ENCODE measurements around the gene PC.

The PC gene

DNA sequence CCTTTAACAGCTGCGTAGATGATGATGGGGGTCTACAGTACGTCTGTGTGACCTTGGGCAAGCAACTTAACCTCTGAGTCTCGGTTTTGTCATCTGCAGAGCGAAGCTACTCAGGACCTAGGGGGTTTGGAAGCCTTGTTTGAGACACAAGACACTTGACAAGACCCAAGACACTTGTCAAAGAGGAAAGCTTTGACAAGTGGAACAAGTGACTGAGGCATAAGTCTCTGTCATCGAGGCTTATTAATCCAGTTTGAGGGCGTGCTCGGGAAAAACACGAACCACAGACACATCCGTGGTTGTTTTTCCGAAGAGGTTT is 732 bp upstream of the PC start:
- DNase-seq (ENCODE audit: insufficient read length, low spot score) (no peak), FAIRE-seq (no peak)

DNA sequence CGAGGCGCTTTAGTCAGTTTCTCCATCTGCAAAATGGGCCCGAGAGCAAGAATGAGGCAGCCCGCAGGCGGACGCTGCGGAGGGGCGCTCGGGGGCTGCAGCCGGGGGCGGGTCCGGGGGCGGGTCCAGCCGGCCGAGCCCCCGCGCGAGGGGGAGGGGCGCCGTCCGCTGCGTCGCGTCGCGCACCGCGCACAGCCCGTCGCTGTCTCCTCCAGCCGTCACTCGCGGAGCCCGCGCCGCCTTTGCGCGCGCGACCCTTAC is 282 bp downstream of the PC start:
- FAIRE-seq (no peak), DNase-seq (ENCODE audit: insufficient read length, low spot score) (no peak)

DNA sequence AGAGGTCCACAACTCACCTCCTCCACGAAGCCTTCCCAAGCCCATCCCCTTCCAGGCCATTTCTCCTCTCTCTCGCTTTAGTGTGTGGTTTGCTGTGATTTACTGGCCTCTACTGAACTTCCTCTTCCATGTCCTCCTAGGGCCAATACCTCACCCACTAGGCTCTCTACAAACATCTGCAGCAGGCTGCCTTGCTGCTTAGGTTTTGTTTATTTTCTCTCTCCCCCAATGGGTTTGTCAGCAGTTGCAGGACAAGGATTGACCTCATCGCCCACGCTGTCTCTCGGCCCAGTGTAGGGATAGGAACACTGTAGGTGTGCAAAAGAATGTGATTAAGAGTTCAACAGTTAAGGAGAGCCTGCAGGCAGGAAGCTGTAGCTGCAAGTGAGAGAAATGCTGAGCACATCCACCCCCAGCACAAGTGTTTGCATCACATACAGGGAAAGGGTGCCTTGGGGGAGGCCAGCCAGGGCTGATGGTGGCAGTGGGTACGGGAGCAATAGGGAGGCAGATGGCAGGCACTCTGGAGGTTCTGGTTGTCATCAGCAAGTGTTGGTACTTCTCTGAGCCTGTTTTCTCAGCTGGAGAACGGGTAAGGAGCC is 1.4 kb downstream of the PC start:
- FAIRE-seq: no peak
- DNase-seq (ENCODE audit: insufficient read length, low spot score): no peak

DNA sequence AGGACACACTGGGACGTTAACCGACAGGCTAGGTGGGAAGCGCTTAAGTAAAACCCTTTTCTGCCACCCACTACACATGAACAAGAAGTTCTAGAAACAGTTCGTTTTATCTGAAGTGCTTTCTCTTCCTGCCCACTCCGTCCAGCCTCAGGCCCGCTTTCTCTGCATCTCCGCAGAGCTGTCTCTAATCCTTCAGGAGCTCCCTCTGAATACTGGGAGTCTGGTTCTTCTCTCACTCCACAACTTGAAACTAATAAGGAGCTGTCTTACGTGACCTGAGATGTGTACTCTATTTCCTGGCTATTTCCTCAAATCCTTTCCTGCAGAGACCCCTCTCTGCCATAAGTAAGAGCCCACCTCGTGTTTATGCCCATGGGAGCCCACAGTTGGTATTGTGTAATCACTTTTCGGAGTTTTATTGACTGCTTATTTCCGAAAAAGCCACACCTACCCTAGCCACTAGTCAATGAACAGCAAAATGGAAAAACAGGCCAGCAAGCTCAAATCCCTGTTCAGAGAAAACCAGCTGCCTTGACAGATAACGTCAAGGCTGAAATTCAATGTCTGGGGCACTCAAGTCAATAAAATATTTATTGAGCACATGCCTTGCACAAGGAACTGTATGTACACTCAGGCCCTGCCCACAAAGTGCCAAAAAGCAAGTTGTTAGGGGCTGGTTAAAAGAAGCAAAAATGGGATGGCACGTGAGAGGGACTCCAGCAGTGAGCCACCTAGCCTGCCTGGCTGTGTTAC is 4.9 kb downstream of the PC start:
- FAIRE-seq: no peak
- DNase-seq (ENCODE audit: insufficient read length, low spot score): no peak

DNA sequence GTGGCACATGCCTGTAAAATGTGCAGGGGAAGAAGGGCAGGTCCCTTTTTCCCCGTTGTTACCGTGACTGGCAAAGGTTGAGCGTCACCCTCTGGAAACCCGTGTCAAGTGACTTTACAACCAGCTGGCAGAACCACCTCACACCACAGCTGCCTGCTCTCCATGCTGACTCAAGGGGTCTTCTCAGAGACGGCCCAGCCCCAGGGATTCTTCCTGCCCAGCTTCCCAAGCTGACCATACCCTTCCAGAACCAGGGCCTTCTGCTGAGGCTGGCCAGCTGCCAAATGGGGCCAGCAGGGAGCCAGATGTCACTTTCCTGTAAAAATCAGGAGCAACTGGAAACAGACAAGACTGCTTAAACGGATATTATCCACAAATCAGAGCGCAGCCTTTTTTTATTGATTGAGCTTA is 6.3 kb downstream of the PC start:
- DNase-seq (ENCODE audit: insufficient read length, low spot score) (no peak), FAIRE-seq (no peak)

DNA sequence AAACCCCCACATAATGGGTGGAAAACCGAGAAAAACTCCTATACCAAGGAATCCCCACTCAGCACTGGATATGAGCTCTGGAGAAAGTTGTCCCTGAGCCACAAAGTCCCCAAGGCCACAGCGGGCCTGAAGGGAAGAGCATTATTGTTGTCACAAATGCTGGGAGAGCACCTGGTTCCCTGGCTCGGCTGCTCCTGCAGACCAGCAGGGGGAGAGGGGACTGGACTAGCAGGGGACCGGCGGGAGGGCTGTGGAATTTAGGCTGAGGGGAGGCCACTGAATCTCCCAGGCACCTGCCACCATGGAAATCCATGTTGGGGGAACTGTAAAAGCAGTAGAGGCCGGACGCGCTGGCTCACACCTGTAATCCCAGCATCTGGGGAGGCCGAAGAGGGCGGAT is 7.0 kb downstream of the PC start:
- DNase-seq (ENCODE audit: insufficient read length, low spot score): no peak
- FAIRE-seq: no peak

DNA sequence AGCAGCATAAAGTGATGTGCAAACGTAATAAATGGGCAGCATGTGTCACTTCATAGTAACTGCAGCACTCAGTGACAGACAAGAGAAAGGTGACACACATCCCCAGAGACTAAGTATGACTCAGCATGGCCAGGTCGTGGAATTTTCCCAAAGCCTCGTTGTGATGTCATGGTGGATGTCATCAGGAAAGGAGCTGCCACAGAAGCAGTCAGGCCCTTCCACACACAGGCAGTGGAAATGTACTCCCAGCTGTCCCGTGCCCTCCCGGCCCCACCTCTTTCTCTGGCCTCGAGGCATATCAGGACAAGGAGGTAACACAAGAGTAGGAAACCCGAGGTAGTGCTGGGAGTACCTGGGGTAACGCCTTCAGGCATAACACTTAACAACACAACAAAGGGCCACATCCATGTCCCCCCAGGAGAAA is 8.1 kb downstream of the PC start:
- DNase-seq (ENCODE audit: insufficient read length, low spot score) (no peak), FAIRE-seq (no peak)

DNA sequence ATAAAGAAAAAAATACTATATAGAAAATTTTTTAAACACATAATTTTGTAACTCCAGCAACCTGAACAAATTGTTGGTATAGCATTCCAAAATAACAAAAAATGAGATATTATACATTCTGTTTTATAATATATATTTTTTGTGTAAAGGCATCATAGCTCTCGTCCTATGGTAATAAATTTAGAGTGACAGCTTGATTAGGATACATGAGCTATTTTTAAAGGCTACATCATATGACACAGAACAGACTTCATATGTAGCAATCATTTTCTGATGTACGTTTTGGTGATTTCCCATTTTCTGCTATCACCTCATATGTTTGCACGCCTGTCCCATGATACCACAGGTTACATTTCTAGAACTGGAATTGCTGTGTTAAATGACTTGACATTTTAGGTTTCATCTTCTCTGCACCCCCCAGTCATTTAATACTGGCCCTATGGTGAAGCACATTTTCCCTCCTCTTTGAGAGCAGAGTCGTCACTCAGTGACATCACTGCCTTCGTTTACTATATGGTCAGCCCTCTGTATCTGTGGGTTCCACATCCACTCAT is 19.5 kb downstream of the PC start:
- FAIRE-seq: no peak

DNA sequence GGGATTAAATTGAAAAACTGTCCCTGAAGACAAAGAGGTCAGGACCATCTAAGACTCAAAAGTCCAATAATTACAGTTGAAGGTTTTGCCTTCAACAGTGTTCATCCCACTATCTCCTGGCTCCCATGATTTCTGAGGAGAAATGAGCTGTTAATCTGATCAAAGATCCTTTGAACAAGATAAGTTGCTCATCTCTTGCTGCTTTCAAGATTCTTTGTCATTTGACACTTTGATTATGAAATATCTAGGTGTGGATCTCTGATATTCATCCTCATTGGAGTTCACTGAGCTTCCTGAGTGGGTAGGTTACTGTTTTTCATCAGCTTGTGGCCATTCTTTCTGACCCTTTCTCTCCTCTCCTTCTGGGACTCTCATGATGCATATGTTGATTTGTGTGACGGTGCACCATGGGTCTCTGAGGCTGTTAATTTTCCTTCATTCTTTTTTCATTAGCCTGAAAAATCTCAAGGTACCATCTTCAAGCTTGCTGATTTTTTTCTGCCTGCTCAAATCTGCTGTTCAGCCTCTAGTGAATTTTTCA is 20.9 kb downstream of the PC start:
- FAIRE-seq: no peak

More for the DNA sequence above, 19.5 kb downstream of the PC start:
- DNase-seq (ENCODE audit: insufficient read length, low spot score): no peak

DNA sequence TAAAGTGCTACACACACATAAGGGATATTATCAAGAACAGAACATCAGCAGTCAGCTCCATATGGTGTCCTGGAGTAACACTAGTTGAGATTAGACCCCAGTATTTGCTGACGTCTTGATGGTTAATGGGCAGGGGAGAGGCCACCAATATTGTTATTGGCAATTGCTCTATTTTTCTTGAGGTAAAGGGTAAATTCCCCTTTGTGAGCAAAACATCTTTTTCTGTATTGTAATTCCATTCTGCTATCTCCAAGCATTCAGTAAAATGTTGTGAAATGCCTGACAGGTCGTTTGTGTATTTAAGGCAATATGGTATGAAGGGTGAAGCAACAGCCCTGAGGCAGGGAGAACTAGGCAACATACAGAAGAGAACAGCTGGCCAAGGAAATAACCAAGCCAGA is 21.9 kb downstream of the PC start:
- DNase-seq (ENCODE audit: insufficient read length, low spot score): no peak
- no peak for FAIRE-seq

More for the DNA sequence above, 20.9 kb downstream of the PC start:
- no peak for DNase-seq (ENCODE audit: insufficient read length, low spot score)

DNA sequence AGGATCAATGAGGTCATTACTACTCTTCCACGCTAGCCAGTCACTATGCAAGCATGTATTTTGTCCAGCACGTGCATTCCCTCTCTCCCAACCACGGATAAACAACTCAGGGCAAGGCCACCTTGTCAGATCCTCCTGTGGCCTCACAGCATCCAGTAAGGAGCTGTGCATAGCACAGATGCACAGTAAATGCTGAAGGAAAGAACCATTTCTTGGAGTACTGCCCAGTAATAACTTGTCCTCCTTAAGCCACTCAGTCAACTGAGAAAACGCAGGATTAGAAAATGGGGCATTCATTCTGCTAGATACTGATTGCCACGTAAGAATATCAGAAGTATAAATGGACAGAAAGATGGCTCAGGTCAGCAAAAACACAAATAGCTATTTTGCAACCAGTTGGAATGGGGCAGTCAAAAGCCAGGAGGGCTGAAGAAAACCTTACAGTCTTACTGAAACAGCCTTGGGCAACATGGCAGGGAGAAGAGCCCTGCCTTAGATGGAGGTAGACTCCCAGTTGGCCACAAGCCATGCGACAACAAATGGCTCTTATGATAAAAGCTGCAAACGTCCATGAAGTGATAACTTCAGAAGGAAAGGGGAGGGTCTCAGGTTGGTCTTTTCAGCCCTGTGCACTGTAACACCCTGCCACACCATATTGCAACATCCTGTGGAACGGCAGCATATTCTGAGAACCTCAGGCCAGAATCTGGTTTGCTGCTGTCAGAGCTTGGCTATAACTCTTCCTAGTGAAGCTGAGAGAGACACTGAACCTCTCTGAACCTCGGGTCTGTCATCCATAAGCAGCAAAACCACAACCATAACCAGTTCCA is 23.0 kb downstream of the PC start:
- DNase-seq (ENCODE audit: insufficient read length, low spot score) (no peak), FAIRE-seq (no peak)

DNA sequence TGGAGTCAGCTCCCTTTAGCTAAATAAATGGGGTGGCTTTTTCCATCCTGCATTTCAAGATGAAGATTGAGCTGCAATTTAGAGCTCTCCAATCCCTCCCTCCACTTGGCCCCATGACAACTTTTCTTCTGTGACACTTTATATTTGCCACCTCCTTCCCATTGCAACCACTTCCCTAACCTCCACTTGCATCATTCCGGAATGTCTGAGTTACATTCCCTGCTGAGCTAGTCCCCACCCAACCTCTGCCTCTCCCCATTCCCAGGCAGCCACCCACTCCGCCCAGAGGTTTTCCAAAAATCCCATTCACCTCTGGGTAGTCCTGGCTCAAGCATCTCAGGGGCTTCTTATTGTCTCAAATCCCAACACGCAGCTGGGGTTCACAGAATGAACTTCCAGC is 24.7 kb downstream of the PC start:
- FAIRE-seq: no peak
- DNase-seq (ENCODE audit: insufficient read length, low spot score): no peak

DNA sequence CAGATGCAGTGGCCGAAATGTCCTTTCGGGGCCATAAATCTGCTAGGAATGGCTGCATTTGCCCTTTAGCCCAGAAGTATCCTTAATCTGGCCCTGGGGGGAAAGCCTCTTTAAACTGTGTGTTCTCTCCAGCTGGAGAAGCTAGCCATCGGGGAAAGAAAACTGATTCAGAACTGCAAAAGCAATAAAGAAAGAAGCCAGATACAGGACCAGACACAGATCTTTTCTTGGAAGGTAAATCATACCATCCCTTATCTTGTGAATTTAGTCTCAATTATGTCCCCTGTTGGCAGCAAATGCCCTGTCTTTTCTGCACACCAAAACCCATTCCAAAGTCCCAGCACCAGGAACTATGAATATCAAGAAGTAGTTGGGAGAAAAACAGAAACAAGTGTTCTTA is 25.6 kb downstream of the PC start:
- FAIRE-seq (no peak), DNase-seq (ENCODE audit: insufficient read length, low spot score) (no peak)

DNA sequence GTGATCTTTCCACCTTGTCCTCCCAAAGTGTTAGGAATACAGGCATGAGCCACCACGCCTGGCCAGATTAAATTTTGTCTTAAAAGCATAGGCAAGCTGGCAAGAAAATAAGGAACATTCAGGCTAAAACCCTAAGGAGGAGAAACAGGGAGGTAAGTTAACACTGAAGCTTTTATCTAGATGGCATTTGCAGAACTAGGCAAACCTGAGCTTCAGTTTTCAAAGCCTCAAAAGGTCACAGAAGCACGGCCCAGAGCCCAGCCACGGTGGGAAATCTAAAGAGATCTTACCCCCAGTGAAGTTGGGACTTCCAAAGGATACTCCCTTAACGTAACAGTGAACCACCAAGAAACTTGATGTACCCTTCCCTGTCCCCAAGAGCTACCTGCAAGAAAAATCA is 28.4 kb downstream of the PC start:
- DNase-seq (ENCODE audit: insufficient read length, low spot score) (no peak), FAIRE-seq (no peak)

DNA sequence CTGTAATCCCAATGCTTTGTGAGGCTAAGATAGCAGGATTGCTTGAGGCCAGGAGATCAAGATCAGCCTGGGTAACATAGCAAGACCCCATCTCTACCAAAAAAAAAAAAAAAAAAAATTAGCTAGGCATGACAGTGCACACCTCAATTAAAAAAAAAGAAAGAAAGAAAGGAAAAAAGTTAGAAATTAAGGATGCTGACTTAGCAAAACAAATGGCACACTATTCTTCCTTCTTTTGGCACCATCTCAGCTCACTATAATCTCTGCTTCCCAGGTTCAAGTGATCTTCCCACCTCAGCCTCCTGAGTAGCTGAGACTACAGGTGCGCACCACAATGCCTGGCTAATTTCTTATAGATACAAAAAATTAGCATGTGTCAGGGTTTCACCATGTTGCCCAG is 33.9 kb downstream of the PC start:
- no peak for FAIRE-seq
- no peak for DNase-seq (ENCODE audit: insufficient read length, low spot score)

DNA sequence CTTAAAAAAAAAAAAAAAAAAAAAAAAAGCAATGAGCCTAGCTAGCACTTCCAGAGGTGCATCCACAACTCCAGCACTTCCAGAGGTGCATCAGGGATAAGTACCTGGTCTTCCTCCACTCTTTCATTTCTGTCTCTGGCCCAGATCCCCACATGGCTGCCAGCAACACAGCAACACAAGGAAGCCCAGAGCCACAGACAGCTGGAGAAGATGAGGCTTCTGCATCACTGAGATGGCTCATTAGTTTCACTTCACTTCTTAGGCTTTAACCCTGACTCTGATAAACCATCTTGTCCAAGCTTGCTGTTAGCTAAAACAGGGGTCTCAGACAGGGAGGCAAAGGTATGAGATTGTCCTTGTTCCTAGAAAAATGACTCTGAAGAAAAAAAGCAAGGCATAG is 35.6 kb downstream of the PC start:
- DNase-seq (ENCODE audit: insufficient read length, low spot score): no peak
- FAIRE-seq: no peak

DNA sequence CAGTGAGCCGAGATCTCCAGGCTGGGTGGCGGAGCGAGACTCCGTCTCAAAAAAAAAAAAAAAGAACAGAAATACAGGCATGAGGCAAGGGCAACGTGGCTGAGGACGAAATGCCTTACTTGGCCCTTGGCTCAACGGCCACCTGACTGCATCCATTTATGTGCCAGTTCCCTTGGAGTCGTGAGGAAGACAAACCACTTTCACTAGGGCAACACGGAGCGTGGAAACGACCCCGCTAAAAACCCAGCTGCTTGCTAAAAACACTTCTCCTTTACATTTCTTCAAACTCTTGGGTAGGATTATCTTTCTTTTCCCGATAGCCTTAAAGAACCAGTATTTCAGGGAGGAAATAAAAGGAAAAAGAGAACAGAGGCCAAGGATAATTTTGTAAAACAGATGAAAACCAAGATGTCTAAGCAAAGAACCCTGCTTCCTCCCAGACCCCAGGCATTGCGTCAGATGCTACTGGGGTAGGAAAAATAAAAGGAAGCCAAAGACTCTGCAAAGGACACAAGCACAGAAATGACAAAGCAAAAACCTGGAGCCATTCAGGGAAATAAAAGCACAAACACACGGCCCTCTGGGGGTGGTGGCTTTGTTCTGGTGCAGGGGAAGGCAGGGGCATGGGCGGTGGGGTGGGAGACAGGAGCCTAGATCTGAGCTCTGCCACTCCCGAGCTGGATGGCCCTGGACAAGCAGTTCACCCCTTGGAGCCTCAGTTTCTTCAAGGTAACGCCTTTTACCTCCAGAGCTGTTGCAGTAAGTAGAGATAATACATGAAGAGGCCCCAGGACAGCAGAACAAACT is 37.0 kb downstream of the PC start:
- no peak for DNase-seq (ENCODE audit: insufficient read length, low spot score)
- FAIRE-seq: no peak

DNA sequence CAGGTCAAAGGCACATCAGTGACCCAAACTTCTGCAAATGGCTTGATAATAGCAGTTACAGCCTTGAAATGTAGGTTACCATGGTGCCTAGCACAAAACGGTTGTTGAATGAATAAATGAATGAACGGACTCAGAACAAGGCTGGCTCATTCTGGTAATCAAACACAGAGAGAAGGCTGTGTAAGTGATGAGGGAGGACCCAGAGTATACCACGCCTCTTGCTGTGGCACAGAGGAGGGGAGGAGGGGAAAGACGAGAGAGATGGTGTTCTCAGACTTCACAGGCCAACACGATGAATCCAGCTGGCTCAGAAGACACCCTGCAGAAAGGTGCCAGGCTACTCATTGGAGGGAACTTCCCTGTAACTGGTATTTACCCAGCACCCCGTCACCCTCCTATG is 38.3 kb downstream of the PC start:
- FAIRE-seq (no peak), DNase-seq (ENCODE audit: insufficient read length, low spot score) (no peak)

DNA sequence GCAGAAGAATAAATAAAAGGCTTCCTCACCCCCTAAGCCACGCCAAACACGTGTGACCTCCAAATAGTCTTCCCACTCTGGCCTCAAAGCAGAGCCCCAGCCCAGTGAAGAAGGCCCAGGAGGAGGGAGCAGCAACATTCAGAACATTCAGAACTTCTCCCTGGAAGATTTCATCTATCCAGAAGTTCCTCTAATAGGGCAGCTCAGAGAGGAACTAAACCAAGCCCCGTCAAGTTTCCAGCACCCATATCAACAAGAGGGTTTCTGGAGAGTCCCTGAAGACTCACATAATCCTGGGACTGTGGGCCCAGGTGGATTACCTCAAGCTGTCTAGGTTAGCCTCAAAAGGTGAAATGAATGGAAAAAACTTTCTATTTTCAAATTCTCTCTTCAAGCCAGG is 39.4 kb downstream of the PC start:
- no peak for FAIRE-seq
- DNase-seq (ENCODE audit: insufficient read length, low spot score): no peak

DNA sequence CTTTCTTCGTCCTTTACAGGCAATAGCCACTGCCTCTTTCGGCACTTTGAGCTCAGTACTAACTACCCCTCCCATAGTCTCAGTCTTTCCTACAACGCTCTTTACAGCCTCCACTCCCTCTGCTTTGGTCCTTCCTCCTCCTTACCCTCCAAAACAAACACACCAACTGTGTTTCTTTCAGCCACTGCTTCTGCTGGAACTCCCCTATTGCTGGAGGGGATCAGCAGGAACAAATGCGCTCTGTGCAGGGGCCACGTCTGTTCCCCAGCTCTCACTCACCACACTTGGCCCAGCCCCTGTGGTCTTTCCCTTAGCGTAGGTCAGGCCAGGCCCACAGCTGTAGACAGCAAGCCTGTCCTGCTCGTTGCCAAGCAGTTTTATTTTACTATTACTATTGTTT is 42.3 kb downstream of the PC start:
- DNase-seq (ENCODE audit: insufficient read length, low spot score): no peak
- FAIRE-seq: no peak
